ENCODE results near the gene SLC10A7. TPM values are rescaled to one million over a fixed set of nuclear protein-coding genes. Genes with fewer than 3 reads are reported as not detected.

The SLC10A7 gene
- total RNA-seq, 1 donor from 2014 or later: 11.4 TPM

DNA sequence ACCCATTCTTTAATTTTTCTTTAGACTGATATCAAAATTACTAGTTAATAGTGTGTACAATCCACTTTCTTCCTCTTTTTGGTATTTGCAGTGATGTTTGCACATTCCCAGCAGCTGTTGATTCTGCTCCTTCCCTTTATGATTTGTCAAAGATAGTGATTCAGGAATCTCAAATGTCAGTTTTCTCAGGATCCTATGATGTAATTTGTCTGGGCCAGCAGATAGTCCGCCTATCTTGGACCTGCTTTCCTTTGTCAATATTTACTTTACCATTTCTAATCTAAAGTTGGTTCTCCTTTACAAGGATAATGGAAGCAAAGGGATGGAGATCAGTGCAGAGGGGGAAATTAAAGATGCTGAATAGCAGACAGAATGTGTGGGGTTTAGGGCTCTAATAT is 185.3 kb downstream of the SLC10A7 start:
- no peak overlapping the region for H3K4me3 ChIP-seq
- peaks cover 0 to 2% of the 10 kb centered on the region in 2 donors for H3K4me1 ChIP-seq
- no peak overlapping the region for H3K27ac ChIP-seq
- H3K36me3 ChIP-seq: no peaks in the 10 kb centered on the region
- DNase-seq (ENCODE audit: low spot score in 2 of 2): no peak
- no peaks in the 10 kb centered on the region for H3K9me3 ChIP-seq
- H3K27me3 ChIP-seq: no peaks in the 10 kb centered on the region
- TF ChIP-seq, protein P1, sequence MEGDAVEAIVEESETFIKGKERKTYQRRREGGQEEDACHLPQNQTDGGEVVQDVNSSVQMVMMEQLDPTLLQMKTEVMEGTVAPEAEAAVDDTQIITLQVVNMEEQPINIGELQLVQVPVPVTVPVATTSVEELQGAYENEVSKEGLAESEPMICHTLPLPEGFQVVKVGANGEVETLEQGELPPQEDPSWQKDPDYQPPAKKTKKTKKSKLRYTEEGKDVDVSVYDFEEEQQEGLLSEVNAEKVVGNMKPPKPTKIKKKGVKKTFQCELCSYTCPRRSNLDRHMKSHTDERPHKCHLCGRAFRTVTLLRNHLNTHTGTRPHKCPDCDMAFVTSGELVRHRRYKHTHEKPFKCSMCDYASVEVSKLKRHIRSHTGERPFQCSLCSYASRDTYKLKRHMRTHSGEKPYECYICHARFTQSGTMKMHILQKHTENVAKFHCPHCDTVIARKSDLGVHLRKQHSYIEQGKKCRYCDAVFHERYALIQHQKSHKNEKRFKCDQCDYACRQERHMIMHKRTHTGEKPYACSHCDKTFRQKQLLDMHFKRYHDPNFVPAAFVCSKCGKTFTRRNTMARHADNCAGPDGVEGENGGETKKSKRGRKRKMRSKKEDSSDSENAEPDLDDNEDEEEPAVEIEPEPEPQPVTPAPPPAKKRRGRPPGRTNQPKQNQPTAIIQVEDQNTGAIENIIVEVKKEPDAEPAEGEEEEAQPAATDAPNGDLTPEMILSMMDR (IDR thresholded peaks at IDR 0.05): no peak
- intact Hi-C loops (cut with DNase I): loop anchor here (2.0 to 5.0 kb wide), 2 partner anchors 94 to 186 kb away; partner anchors contain the start of gene SLC10A7

DNA sequence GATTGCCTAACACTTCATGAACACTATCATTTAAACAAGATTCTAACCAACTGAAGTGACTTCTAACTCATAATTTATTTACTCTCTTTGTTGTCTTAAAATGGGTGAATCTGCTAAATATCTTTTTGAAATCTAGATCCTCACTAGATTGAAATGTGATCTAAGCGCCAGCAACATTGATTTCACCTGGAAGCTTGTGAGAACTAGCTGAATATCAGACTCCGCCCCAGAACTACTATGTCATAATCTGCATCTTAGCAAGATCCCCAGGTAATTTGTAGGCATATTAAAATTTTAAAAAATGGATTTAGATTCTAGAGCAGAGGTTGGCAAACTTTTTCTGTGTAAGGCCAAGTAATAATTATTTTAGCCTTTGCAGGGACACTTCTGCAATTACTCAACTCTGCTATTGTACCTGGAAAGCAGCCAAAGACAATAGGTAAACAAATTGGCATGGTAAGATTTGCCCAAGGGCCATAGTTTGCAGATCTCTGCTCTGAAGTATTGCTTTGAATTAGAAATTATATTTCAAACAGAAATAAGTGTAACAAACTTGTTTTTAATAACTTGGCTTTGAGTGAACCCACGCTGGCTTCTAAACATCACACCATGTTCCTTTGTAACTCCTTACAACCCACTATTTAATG is 185.9 kb downstream of the SLC10A7 start:
- Histone ChIP-seq H3K4me3 (no peak overlapping the region), H3K27me3 (no peaks in the 10 kb centered on the region), H3K9me3 (no peaks in the 10 kb centered on the region), H3K36me3 (no peaks in the 10 kb centered on the region), H3K4me1 (peaks cover 0 to 2% of the 10 kb centered on the region in 2 donors), H3K27ac (no peak overlapping the region)
- no peak for DNase-seq (ENCODE audit: low spot score in 2 of 2)
- TF ChIP-seq, protein P1 (IDR thresholded peaks at IDR 0.05): no peak
- intact Hi-C loops (cut with DNase I): loop anchor here (2.0 to 5.0 kb wide), 2 partner anchors 93 to 186 kb away; partner anchors contain the start of gene SLC10A7

DNA sequence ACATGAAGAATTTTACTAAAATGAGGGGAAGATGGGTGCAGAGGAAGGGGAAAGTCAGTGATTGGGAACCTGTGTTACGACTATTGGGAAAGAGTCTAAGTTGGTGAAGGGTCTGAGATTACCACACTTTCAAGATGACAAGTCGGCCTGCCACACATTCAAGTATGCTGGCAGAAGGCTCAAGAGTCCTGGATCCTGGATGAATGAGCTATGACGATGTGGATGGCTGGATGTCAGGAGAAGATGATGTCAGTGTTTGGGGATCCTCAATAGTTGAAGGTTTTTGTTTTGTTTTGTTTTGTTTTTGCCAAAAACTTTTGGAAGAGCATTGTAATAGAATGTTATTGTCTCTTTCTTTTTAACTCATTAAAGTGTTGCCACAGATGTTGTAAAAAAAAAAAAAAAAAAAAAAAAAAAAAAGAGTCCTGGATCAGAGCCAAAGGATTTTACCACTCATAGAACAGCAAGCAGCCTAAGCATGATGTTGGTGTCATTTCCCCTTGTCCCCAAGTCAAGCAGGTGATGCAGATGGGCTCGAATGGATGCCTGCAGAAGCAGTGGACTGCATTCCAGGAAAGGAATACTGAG is 186.8 kb downstream of the SLC10A7 start:
- Histone ChIP-seq H3K27me3 (no peaks in the 10 kb centered on the region), H3K4me3 (no peak overlapping the region), H3K9me3 (no peaks in the 10 kb centered on the region), H3K4me1 (peaks cover 0 to 2% of the 10 kb centered on the region in 2 donors), H3K27ac (no peak overlapping the region), H3K36me3 (no peaks in the 10 kb centered on the region)
- DNase-seq (ENCODE audit: low spot score in 2 of 2): no peak
- intact Hi-C loops (cut with DNase I): loop anchor here (5.0 kb wide), 1 partner anchor 187 kb away; the partner anchor contains the start of gene SLC10A7
- TF ChIP-seq, protein P1 (IDR thresholded peaks at IDR 0.05): no peak

DNA sequence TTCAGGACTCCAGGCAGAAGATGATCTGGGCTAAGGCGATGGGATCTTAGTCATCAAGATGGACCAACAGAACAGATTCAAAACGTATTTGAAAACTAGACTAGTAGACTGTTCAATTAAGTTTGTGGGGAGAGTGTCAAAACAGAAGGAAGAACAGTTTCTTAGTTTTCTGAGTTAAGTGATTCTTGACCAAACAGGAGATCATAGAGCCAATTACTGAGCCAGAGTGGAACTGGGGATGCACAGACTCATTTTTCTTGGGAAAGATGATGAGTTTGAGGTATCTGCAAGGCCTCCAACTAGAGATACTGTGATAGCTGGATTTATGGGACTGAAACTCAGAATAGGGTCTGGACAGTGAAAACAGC is 187.9 kb downstream of the SLC10A7 start:
- Histone ChIP-seq H3K9me3 (no peaks in the 10 kb centered on the region), H3K4me1 (peaks cover 0 to 5% of the 10 kb centered on the region in 2 donors), H3K27me3 (no peaks in the 10 kb centered on the region), H3K27ac (no peak overlapping the region), H3K36me3 (no peaks in the 10 kb centered on the region), H3K4me3 (no peak overlapping the region)
- no peak for DNase-seq (ENCODE audit: low spot score in 2 of 2)
- intact Hi-C loops (cut with DNase I): no loop called here
- TF ChIP-seq, protein P1 (IDR thresholded peaks at IDR 0.05): no peak

DNA sequence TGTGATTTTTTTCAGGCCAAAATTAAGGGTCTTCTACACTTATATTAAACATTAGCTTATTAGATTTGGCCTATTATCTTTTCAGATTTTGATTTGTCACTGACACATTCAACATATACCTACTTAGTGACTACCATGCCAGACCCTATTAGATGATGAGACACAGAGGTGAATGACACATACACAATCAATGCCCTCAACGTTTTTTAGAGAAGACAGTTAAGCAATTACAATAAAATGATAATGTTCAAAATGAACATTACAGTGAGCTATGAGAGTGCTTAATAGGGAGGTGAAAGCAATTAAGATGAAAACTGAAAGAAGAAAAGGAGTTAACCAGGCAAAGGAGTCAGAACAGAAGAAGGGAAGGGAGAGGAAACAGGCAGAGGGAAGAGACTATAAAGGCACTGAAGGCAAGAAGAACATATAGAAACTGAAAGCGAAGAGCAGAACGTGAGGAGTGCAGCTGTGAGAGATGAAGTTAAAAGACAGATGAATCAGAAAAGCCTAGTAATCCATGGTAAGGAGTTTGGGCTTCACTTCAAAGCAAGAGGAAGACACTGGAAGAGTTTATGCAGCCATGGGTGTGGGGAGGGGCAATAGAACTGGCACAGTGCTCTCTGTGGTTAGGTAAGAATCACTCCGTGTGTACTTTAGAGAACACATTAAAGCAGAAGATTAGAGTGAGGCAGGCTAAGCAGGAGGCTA is 188.4 kb downstream of the SLC10A7 start:
- no peaks in the 10 kb centered on the region for H3K9me3 ChIP-seq
- H3K27ac ChIP-seq: no peak overlapping the region
- TF ChIP-seq, protein P1 (IDR thresholded peaks at IDR 0.05): no peak
- DNase-seq (ENCODE audit: low spot score in 2 of 2): no peak
- H3K4me1 ChIP-seq: peaks cover 0 to 5% of the 10 kb centered on the region in 2 donors
- intact Hi-C loops (cut with DNase I): no loop called here
- no peaks in the 10 kb centered on the region for H3K27me3 ChIP-seq
- no peak overlapping the region for H3K4me3 ChIP-seq
- H3K36me3 ChIP-seq: no peaks in the 10 kb centered on the region

Measured in ascending aorta (tissue), 2 donors.